AG08395 (cell line): ENCODE data around the gene GON4L.
"Not testable (repeated sequence)": the region's sequence is repeated elsewhere in the genome, so short reads cannot be mapped to it uniquely, and the experiment has no call there.

Experiments
- DNase-seq: peaks from one replicate; pipeline ENCODE4 v3.0.0; 2012; ENCODE audit warnings: mixed read lengths, low spot score

Gene GON4L, protein sequence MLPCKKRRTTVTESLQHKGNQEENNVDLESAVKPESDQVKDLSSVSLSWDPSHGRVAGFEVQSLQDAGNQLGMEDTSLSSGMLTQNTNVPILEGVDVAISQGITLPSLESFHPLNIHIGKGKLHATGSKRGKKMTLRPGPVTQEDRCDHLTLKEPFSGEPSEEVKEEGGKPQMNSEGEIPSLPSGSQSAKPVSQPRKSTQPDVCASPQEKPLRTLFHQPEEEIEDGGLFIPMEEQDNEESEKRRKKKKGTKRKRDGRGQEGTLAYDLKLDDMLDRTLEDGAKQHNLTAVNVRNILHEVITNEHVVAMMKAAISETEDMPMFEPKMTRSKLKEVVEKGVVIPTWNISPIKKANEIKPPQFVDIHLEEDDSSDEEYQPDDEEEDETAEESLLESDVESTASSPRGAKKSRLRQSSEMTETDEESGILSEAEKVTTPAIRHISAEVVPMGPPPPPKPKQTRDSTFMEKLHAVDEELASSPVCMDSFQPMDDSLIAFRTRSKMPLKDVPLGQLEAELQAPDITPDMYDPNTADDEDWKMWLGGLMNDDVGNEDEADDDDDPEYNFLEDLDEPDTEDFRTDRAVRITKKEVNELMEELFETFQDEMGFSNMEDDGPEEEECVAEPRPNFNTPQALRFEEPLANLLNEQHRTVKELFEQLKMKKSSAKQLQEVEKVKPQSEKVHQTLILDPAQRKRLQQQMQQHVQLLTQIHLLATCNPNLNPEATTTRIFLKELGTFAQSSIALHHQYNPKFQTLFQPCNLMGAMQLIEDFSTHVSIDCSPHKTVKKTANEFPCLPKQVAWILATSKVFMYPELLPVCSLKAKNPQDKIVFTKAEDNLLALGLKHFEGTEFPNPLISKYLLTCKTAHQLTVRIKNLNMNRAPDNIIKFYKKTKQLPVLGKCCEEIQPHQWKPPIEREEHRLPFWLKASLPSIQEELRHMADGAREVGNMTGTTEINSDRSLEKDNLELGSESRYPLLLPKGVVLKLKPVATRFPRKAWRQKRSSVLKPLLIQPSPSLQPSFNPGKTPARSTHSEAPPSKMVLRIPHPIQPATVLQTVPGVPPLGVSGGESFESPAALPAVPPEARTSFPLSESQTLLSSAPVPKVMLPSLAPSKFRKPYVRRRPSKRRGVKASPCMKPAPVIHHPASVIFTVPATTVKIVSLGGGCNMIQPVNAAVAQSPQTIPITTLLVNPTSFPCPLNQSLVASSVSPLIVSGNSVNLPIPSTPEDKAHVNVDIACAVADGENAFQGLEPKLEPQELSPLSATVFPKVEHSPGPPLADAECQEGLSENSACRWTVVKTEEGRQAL (N-terminal part only)

GRCh38 chr1:155856975-155857930 is at the start of gene GON4L:
TSS of gene GON4L (minus strand) at chr1:155857214. CDS start at chr1:155853780, 3,434 bp downstream.
- DNase-seq, result peak; percentile 97

DNA sequence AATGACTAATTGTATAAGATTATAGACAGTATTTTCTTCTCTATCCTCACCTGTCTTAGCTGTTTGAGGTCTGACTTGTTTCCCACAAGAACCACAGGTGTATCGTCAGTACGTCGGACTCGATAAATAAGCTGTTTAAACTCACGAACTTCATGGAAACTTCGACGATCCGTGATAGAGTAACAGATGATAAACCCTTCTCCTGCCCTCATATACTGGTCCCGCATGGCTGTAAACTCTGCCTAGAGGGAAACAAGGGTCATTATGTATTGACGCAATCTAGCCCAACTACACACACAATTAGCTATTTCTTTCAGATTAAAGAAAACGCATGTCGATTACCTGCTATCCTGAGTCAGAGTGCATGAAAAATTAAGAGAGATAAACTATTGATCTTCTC is 47.2 kb upstream of the GON4L start:
- no peak for DNase-seq

GRCh38 chr1:155900161-155900560 is 43.1 kb upstream of the GON4L start:
- no peak for DNase-seq

DNA sequence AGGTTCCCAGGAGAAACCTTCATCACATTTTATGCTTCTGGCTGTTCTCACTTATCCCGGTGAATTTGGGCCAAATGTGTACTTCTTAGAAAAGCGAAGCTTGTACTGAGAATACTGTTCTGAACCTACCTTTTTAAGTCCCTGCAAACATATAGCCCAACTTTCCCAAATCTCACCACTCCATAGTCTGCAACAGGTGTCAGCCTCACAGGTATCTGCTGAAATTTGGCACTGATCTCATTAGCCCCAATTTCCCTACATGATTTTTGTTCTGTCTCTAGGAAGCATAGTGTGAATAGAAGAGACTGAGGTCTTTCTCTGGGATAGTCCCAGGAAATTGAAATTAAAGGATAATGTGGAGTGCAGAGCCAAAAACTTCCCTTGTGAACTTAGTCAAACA is 42.7 kb upstream of the GON4L start:
- no peak for DNase-seq

DNA sequence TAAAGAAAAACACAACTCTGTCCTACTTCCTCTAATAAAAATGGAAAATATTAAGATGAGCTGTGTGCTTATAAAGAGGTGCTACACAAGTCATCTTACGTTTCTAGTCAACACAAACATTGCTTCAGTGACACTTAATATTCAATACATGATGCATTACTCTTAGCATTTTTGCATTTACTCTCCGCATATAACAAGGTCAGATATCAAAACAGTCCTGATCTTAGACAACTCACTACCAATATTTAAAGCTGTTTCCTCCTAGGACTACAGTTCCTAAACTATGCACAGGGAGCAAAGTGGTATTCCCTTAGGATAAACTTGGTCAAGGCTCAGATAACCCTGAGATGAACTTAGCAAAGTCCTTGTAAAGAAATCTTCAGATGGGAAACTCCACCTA is 41.9 kb upstream of the GON4L start:
- DNase-seq, result no peak

DNA sequence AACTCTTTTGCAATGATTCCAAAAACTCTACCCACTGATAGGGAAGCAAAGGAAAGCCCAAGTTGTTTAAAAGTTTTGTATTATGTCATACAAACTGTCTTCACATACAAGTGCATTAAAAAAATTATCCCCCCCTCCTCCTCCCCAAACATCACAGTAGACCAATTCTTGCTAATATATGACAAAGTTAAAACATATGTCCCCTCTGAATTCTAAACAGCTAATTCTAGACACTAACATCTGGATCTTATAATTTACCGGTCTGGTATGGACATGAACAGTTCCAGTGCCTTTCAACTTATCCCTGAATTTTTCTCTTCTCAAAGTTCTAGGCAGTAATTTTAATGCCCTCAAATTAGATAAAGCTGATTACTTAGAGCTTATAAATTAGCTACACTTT is 40.7 kb upstream of the GON4L start:
- no peak for DNase-seq

- not testable (repeated sequence) for DNase-seq
Measured at GRCh38 chr1:155896476-155896875, 39.5 kb upstream of the GON4L start.

DNA sequence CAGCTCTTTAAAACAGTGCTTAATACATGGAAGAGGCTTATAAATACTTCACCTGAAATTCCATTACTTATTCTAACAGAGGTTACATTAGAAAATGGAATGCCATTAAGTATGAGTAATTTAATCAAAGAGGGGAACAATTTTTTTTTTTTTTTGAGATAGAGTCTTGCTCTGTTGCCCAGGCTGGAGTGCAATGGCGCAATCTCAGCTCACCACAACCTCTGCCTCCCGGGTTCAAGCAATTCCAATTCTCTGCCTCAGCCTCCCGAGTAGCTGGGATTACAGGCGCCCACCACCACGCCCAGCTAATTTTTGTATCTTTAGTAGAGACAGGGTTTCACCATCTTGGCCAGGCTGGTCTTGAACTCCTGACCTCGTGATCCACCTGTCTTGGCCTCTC is 38.6 kb upstream of the GON4L start:
- not testable (repeated sequence) for DNase-seq

- peak; percentile 92 for DNase-seq
Measured at GRCh38 chr1:155893389-155894142, 36.6 kb upstream of the GON4L start.

- peak; percentile 53 for DNase-seq
Measured at GRCh38 chr1:155892796-155893195, 35.8 kb upstream of the GON4L start.

DNA sequence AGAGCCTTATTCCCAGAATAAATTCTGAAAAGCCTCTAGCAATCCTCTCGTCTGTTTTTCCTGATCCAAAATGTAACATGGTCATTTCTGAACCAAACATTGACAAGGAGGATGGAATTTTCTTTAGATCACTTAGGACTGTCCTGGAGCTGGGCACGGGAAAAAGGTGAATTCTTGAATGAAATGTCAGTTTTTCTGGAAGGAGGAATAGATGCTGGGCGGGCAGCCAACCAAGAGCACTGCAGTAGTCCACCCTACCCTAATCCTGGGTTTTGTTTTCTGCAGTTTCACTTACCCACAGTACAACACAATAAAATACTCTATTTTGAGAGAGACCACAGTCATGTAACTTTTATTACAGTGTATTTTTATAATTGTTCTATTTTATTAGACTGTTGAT is 33.2 kb upstream of the GON4L start:
- DNase-seq, result no peak

- no peak for DNase-seq
Measured at GRCh38 chr1:155889566-155889965, 32.6 kb upstream of the GON4L start.

GRCh38 chr1:155888481-155888880 is 31.5 kb upstream of the GON4L start:
- no peak for DNase-seq

- DNase-seq, result no peak
Measured at GRCh38 chr1:155884982-155885381, 28.0 kb upstream of the GON4L start.

DNA sequence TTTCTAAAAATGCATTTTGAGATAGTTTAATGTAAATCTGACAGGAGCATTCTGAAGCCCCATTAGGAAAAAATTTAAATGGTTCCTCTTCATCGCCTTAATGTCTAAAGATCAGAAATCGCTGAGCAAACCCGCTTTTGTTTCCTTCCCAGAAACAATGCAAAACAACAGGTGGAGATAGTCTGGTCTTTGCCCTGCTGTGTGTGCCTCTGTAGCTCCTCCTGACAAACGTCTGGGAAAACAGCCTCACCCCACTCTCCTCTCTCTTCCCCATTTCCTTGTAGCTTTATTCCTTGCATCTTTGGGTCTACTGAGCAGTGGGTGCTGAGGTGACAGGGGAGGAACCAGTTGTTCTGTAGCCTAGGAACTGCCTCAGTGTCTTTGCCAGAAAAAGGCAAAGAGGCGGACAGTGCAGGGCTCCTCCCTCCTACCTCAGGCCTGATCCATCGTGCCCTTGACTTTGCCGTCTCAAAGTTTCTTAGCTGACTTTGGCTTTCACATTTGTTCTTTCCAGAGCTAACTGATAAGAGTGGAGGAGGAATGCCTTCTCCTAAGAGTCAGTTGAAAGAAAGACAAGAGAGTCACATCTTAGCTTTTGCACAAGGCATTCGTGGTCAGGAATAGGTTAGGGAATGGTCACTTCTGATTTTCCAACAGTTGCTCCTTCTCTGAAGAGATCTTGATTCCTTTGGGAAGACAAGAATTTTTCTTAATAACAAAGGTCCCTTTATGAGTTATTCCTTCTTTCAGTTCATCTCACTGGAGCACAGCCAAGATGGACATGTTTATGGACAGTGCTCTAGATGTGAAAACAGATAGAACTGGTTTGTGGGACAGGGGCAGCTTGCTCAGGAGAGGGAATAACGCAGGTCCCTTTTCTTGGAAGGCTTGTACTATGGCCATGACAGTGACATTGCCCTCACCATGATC is 27.3 kb upstream of the GON4L start:
- no peak for DNase-seq

- DNase-seq, result no peak
Measured at GRCh38 chr1:155882766-155883165, 25.8 kb upstream of the GON4L start.

DNA sequence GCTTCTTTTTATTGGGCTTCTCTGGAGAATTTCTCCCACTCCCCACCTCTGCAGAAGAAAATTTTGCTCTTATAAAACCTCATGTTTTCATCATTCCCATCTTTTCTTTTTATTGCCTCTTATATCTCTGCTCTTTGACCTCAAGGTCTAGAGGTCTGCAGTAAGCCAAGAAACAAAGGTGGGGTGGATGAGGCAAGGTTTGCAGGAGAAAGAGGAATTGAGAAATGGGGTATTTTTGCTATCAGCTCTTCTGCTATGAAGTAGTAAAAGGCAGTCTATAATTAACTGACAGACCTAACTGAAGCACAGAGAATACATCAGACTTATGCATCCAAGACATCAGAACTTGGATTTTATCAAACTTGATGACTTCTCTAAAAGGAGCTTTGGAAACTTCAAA is 25.2 kb upstream of the GON4L start:
- DNase-seq, result no peak

- no peak for DNase-seq
Measured at GRCh38 chr1:155880950-155881349, 23.9 kb upstream of the GON4L start.

GRCh38 chr1:155880251-155880650 is 23.2 kb upstream of the GON4L start:
- DNase-seq, result no peak
